ENCODE results near the gene ZNF470. TPM values are rescaled to one million over a fixed set of nuclear protein-coding genes. Genes with fewer than 3 reads are reported as not detected.

ZNF470 gene
- polyA plus RNA-seq, 1 donor from 2014 or later, result 9.6 TPM

- Histone ChIP-seq H4K20me1 (ENCODE audit: insufficient read depth) (no peaks in the 10 kb centered on the region), H3F3A (ENCODE audit: insufficient read depth, low read length, poor library complexity, severe bottlenecking) (no peaks in the 10 kb centered on the region)
- TF ChIP-seq, protein P1, sequence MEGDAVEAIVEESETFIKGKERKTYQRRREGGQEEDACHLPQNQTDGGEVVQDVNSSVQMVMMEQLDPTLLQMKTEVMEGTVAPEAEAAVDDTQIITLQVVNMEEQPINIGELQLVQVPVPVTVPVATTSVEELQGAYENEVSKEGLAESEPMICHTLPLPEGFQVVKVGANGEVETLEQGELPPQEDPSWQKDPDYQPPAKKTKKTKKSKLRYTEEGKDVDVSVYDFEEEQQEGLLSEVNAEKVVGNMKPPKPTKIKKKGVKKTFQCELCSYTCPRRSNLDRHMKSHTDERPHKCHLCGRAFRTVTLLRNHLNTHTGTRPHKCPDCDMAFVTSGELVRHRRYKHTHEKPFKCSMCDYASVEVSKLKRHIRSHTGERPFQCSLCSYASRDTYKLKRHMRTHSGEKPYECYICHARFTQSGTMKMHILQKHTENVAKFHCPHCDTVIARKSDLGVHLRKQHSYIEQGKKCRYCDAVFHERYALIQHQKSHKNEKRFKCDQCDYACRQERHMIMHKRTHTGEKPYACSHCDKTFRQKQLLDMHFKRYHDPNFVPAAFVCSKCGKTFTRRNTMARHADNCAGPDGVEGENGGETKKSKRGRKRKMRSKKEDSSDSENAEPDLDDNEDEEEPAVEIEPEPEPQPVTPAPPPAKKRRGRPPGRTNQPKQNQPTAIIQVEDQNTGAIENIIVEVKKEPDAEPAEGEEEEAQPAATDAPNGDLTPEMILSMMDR (IDR thresholded peaks at IDR 0.05; ENCODE audit: poor library complexity, severe bottlenecking), result no peak
- no peak for TF ChIP-seq REST (IDR thresholded peaks at IDR 0.05; ENCODE audit: borderline replicate concordance)
- TF ChIP-seq SMC3 (conservative IDR thresholded peaks at IDR 0.05; ENCODE audit: poor library complexity), result no peak
- TF ChIP-seq EZH2 (IDR thresholded peaks at IDR 0.05; ENCODE audit: borderline replicate concordance, insufficient read depth, low read length, poor library complexity, severe bottlenecking), result no peak
- no peak for TF ChIP-seq EP300 (conservative IDR thresholded peaks at IDR 0.05; ENCODE audit: poor library complexity, severe bottlenecking)
- TF ChIP-seq MXI1 (conservative IDR thresholded peaks at IDR 0.05; ENCODE audit: poor library complexity, severe bottlenecking), result no peak
- TF ChIP-seq POLR2AphosphoS5 (IDR thresholded peaks at IDR 0.05), result no peak
- TF ChIP-seq RAD21 (conservative IDR thresholded peaks at IDR 0.05), result no peak
- TF ChIP-seq TAF1 (IDR thresholded peaks at IDR 0.05; ENCODE audit: low read depth), result no peak
Observed at GRCh38 chr19:56562766-56563165, 4.5 kb upstream of the ZNF470 start.

GRCh38 chr19:56566904-56567273 lies 379 bp upstream of the ZNF470 start:
- H3K4me3 ChIP-seq (ENCODE audit: low read length), result peak overlapping the region; percentile 95
- H3K36me3 ChIP-seq (ENCODE audit: insufficient read depth, low read length), result peaks cover 27% of the 10 kb centered on the region
- H3K9ac ChIP-seq (ENCODE audit: low read length), result peak overlapping the region; percentile 93
- peaks cover 5% of the 10 kb centered on the region for H3K79me2 ChIP-seq (replicated peaks; ENCODE audit: insufficient read depth, low read length)
- H3K9me3 ChIP-seq (ENCODE audit: low read length), result peaks cover 21% of the 10 kb centered on the region
- H3K9me2 ChIP-seq (ENCODE audit: insufficient read depth, low read length), result no peaks in the 10 kb centered on the region
- H3F3A ChIP-seq (ENCODE audit: insufficient read depth, low read length, poor library complexity, severe bottlenecking), result no peaks in the 10 kb centered on the region
- H2AFZ ChIP-seq (ENCODE audit: low read depth, low read length), result peak overlapping the region; percentile 100
- TF ChIP-seq, protein P1 (IDR thresholded peaks at IDR 0.05; ENCODE audit: poor library complexity, severe bottlenecking), result no peak
- TF ChIP-seq SMC3 (conservative IDR thresholded peaks at IDR 0.05; ENCODE audit: poor library complexity), result peak; percentile 33
- peak overlapping the region; percentile 87 for H3K27ac ChIP-seq (ENCODE audit: low read length)
- no peaks in the 10 kb centered on the region for H3K27me3 ChIP-seq (ENCODE audit: insufficient read depth, low read depth, low read length)
- H4K20me1 ChIP-seq (ENCODE audit: insufficient read depth), result no peaks in the 10 kb centered on the region
- H3K4me2 ChIP-seq (ENCODE audit: low read length), result peak overlapping the region; percentile 41

More at GRCh38 chr19:56562766-56563165, 4.5 kb upstream of the ZNF470 start:
- no peak overlapping the region for H2AFZ ChIP-seq (ENCODE audit: low read depth, low read length)
- H3K79me2 ChIP-seq (replicated peaks; ENCODE audit: insufficient read depth, low read length), result peaks cover 5% of the 10 kb centered on the region
- H3K27me3 ChIP-seq (ENCODE audit: insufficient read depth, low read depth, low read length), result no peaks in the 10 kb centered on the region
- no peak overlapping the region for H3K4me3 ChIP-seq (ENCODE audit: low read length)
- no peak overlapping the region for H3K9ac ChIP-seq (ENCODE audit: low read length)
- peaks cover 7% of the 10 kb centered on the region for H3K36me3 ChIP-seq (ENCODE audit: insufficient read depth, low read length)
- H3K4me2 ChIP-seq (ENCODE audit: low read length), result no peak overlapping the region
- no peak overlapping the region for H3K27ac ChIP-seq (ENCODE audit: low read length)
- H3K9me2 ChIP-seq (ENCODE audit: insufficient read depth, low read length), result no peaks in the 10 kb centered on the region
- peaks cover 15% of the 10 kb centered on the region for H3K9me3 ChIP-seq (ENCODE audit: low read length)
